SK-MEL-5 (cell line): Measurements from ENCODE around the gene ZMYND15. TPM values are rescaled to one million over a fixed set of nuclear protein-coding genes. Genes with fewer than 3 reads are reported as not detected.

ENCODE experiments used
- DNase-seq: peaks from one replicate; pipeline ENCODE4 v3.0.0-alpha.2; 2016; ENCODE audit warnings: low read depth, low spot score
- in situ Hi-C: cut with HindIII; loops from 2 replicates; pipeline ENCODE4 v1.10.0; 2016; ENCODE audit warnings: low sequenced_read_pairs, high pct_unique_total_duplicates, low pct_unique_long_range_greater_than_20kb
- total RNA-seq: library from RNA; depleted of rRNA; stranded (reverse); fragments of >200 nt; shearing (Covaris generic); gene quantifications from 2 replicates; pipeline ENCODE4 v1.2.3, GENCODE V29; 2014; rRNA removed

Gene ZMYND15
- total RNA-seq, 1 experiment from 2014 or later = not detected

GRCh38 chr17:4789951-4790704 is 50.5 kb downstream of the ZMYND15 start:
- DNase-seq = peak; percentile 83
- in situ Hi-C loops = no loop called here

- in situ Hi-C loops = no loop called here
These were observed 51.1 kb downstream of the ZMYND15 start for GRCh38 chr17:4790705-4791088.

GRCh38 chr17:4795168-4795567 is 55.5 kb downstream of the ZMYND15 start:
- in situ Hi-C loops = no loop called here
- no peak for DNase-seq

More at GRCh38 chr17:4790705-4791088, 51.1 kb downstream of the ZMYND15 start:
- no peak for DNase-seq

Other genes starting within 250 kb of the ZMYND15 start
- 0.51 and 0.66 TPM in 2 replicates for gene SPNS2, start 241.0 kb upstream of the ZMYND15 start, total RNA-seq
- gene MYBBP1A, start 184.4 kb upstream of the ZMYND15 start, total RNA-seq = 65.1 and 80.3 TPM in 2 replicates
- gene GGT6, start 179.3 kb upstream of the ZMYND15 start, total RNA-seq = not detected in 2 replicates
- 0.32 TPM in 1 of 2 replicates, not detected in the other for gene SMTNL2, start 155.3 kb upstream of the ZMYND15 start, total RNA-seq
- gene ALOX15, start 98.2 kb upstream of the ZMYND15 start, total RNA-seq = not detected in 2 replicates
- gene PELP1, start 35.7 kb upstream of the ZMYND15 start, total RNA-seq = 18.1 and 23.4 TPM in 2 replicates
- 13.6 and 17.2 TPM in 2 replicates for gene ARRB2, start 29.2 kb upstream of the ZMYND15 start, total RNA-seq
- gene MED11, start 8.4 kb upstream of the ZMYND15 start, total RNA-seq = 26.3 and 32.0 TPM in 2 replicates
- gene CXCL16, start 95 bp downstream of the ZMYND15 start, total RNA-seq = 10.0 and 10.7 TPM in 2 replicates
- gene TM4SF5, start 32.1 kb downstream of the ZMYND15 start, total RNA-seq = not detected in 2 replicates
- not detected in 2 replicates for gene VMO1, start 46.5 kb downstream of the ZMYND15 start, total RNA-seq
- not detected in 2 replicates for gene GLTPD2, start 49.1 kb downstream of the ZMYND15 start, total RNA-seq
- gene PSMB6, start 56.3 kb downstream of the ZMYND15 start, total RNA-seq = 171 and 190 TPM in 2 replicates
- gene PLD2, start 67.3 kb downstream of the ZMYND15 start, total RNA-seq = 10.2 and 10.5 TPM in 2 replicates
- gene MINK1, start 93.5 kb downstream of the ZMYND15 start, total RNA-seq = 18.7 and 19.5 TPM in 2 replicates
- gene C17orf107, start 159.7 kb downstream of the ZMYND15 start, total RNA-seq = not detected in 2 replicates
- gene CHRNE, start 163.3 kb downstream of the ZMYND15 start, total RNA-seq = 0.11 TPM in 1 of 2 replicates, not detected in the other
- not detected in 2 replicates for gene GP1BA, start 192.4 kb downstream of the ZMYND15 start, total RNA-seq
- gene SLC25A11, start 200.2 kb downstream of the ZMYND15 start, total RNA-seq = 115 and 129 TPM in 2 replicates
- 30.6 and 38.3 TPM in 2 replicates for gene RNF167, start 200.4 kb downstream of the ZMYND15 start, total RNA-seq
- gene PFN1, start 208.7 kb downstream of the ZMYND15 start, total RNA-seq = 714 and 787 TPM in 2 replicates
- gene ENO3, start 211.3 kb downstream of the ZMYND15 start, total RNA-seq = 3.6 and 4.3 TPM in 2 replicates
- 41.6 and 55.3 TPM in 2 replicates for gene SPAG7, start 228.0 kb downstream of the ZMYND15 start, total RNA-seq
- gene CAMTA2, start 247.8 kb downstream of the ZMYND15 start, total RNA-seq = 4.4 and 5.6 TPM in 2 replicates